Parathyroid adenoma (tissue), 2 donors: ENCODE data around the gene DNAJB5.

ENCODE experiments used
- H2AFZ ChIP-seq: fragments of 300-600 bp; sonication (generic); one replicate; pipeline ENCODE4 v1.7.0; 2017; ENCODE audit warnings: antibody characterized with exemption, mild to moderate bottlenecking
- H3K27ac ChIP-seq: fragments of 300-600 bp; sonication (generic); one replicate; pipeline ENCODE4 v1.7.0; 2017
- H3K27me3 ChIP-seq: fragments of 300-600 bp; sonication (generic); one replicate; pipeline ENCODE4 v1.7.0; 2017; ENCODE audit warnings: low read length; ENCODE audit not compliant: control insufficient read depth, insufficient read depth
- H3K36me3 ChIP-seq: fragments of 300-600 bp; sonication (generic); one replicate; pipeline ENCODE4 v1.7.0; 2017; ENCODE audit warnings: low read length; ENCODE audit not compliant: control insufficient read depth, insufficient read depth
- H3K4me1 ChIP-seq: fragments of 300-600 bp; sonication (generic); one replicate; pipeline ENCODE4 v1.7.0; 2017; ENCODE audit warnings: control low read depth
- H3K4me2 ChIP-seq: fragments of 300-600 bp; sonication (generic); one replicate; pipeline ENCODE4 v1.7.0; 2017; ENCODE audit warnings: low read length
- H3K4me3 ChIP-seq: fragments of 300-600 bp; sonication (generic); one replicate; pipeline ENCODE4 v1.7.0; 2017; ENCODE audit warnings: low read depth, low read length
- H3K79me2 ChIP-seq: fragments of 300-600 bp; sonication (generic); one replicate; pipeline ENCODE4 v1.7.0; 2017; ENCODE audit warnings: control low read depth
- H3K9ac ChIP-seq: fragments of 300-600 bp; sonication (generic); one replicate; pipeline ENCODE4 v1.7.0; 2017; ENCODE audit warnings: mild to moderate bottlenecking
- H3K9me3 ChIP-seq: fragments of 300-600 bp; sonication (generic); one replicate; pipeline ENCODE4 v1.7.0; 2017; ENCODE audit warnings: low read length; ENCODE audit not compliant: control insufficient read depth
- CTCF ChIP-seq: fragments of 300-600 bp; sonication (generic); IDR thresholded peaks from one replicate; pipeline ENCODE4 v1.7.0; 2017; ENCODE audit warnings: antibody characterized with exemption, mild to moderate bottlenecking
- donor health status: primary hyperparathyroidism.

DNAJB5 gene

GRCh38 chr9:34997379-34997781, 7.8 kb downstream of the DNAJB5 start:
- H3K4me1 ChIP-seq = no peaks in the 10 kb centered on the region
- no peak overlapping the region for H3K4me3 ChIP-seq
- no peak overlapping the region for H3K27ac ChIP-seq
- H3K79me2 ChIP-seq = no peaks in the 10 kb centered on the region
- H2AFZ ChIP-seq = no peak overlapping the region
- no peak overlapping the region for H3K9ac ChIP-seq
- no peaks in the 10 kb centered on the region for H3K27me3 ChIP-seq
- H3K36me3 ChIP-seq = no peaks in the 10 kb centered on the region
- H3K4me2 ChIP-seq = no peak overlapping the region
- TF ChIP-seq CTCF = no peak
- no peaks in the 10 kb centered on the region for H3K9me3 ChIP-seq

- H3K9me3 ChIP-seq = no peaks in the 10 kb centered on the region
- no peak overlapping the region for H3K4me2 ChIP-seq
- H3K4me3 ChIP-seq = no peak overlapping the region
- no peaks in the 10 kb centered on the region for H3K36me3 ChIP-seq
- H2AFZ ChIP-seq = no peak overlapping the region
- H3K27ac ChIP-seq = no peak overlapping the region
- H3K9ac ChIP-seq = no peak overlapping the region
- H3K27me3 ChIP-seq = no peaks in the 10 kb centered on the region
- H3K79me2 ChIP-seq = no peaks in the 10 kb centered on the region
- H3K4me1 ChIP-seq = no peaks in the 10 kb centered on the region
- no peak for TF ChIP-seq CTCF
These were observed 8.7 kb downstream of the DNAJB5 start for GRCh38 chr9:34998266-34998665.

- Histone ChIP-seq H3K4me3 (no peak overlapping the region), H3K27ac (no peak overlapping the region), H3K36me3 (no peaks in the 10 kb centered on the region), H3K4me2 (no peak overlapping the region), H3K79me2 (no peaks in the 10 kb centered on the region), H3K9me3 (no peaks in the 10 kb centered on the region), H3K27me3 (no peaks in the 10 kb centered on the region), H2AFZ (no peak overlapping the region), H3K4me1 (no peaks in the 10 kb centered on the region), H3K9ac (no peak overlapping the region)
- no peak for TF ChIP-seq CTCF
These were observed 10.0 kb downstream of the DNAJB5 start for GRCh38 chr9:34999576-34999975.

GRCh38 chr9:35000535-35001284, 11.2 kb downstream of the DNAJB5 start:
- H2AFZ ChIP-seq = no peak overlapping the region
- H3K4me1 ChIP-seq = no peaks in the 10 kb centered on the region
- H3K4me2 ChIP-seq = no peak overlapping the region
- H3K36me3 ChIP-seq = no peaks in the 10 kb centered on the region
- no peak for TF ChIP-seq CTCF
- H3K79me2 ChIP-seq = no peaks in the 10 kb centered on the region
- no peak overlapping the region for H3K27ac ChIP-seq
- no peak overlapping the region for H3K4me3 ChIP-seq
- no peaks in the 10 kb centered on the region for H3K27me3 ChIP-seq
- no peaks in the 10 kb centered on the region for H3K9me3 ChIP-seq
- H3K9ac ChIP-seq = no peak overlapping the region

GRCh38 chr9:35001285-35001677, 11.7 kb downstream of the DNAJB5 start:
- no peaks in the 10 kb centered on the region for H3K79me2 ChIP-seq
- no peak for TF ChIP-seq CTCF
- H3K9me3 ChIP-seq = no peaks in the 10 kb centered on the region
- no peak overlapping the region for H2AFZ ChIP-seq
- no peak overlapping the region for H3K4me2 ChIP-seq
- H3K27ac ChIP-seq = no peak overlapping the region
- no peaks in the 10 kb centered on the region for H3K4me1 ChIP-seq
- no peak overlapping the region for H3K9ac ChIP-seq
- H3K27me3 ChIP-seq = no peaks in the 10 kb centered on the region
- H3K36me3 ChIP-seq = no peaks in the 10 kb centered on the region
- no peak overlapping the region for H3K4me3 ChIP-seq
